GM12878 (cell line): Measurements from ENCODE around the gene UBE2I. TPM values are rescaled to one million over a fixed set of nuclear protein-coding genes. Genes with fewer than 3 reads are reported as not detected.

Experiments
- ATAC-seq: fragments of 200-7000 bp; cut with Tn5 transposase; 3 replicates; pipeline ENCODE4 v1.9.1; 2020; ENCODE audit warnings: mild to moderate bottlenecking, moderate library complexity
- BruUV-seq: library from RNA; stranded (reverse); fragments of 400-500 nt; replicated peaks from 2 replicates; lab custom pipeline; 2021; lab: Mats Ljungman, UMichigan
- CTCF ChIA-PET: fragments of 300-600 bp; sonication (Branson Sonifier 250); formaldehyde crosslinking; extraction: SDS; loops from one replicate; lab custom pipeline; 2021; ENCODE audit warnings: inconsistent platforms; lab: Yijun Ruan, JAX
- POLR2A ChIA-PET: fragments of 350-600 bp; formaldehyde crosslinking; extraction: SDS; loops from one replicate; lab custom pipeline; 2021; ENCODE audit warnings: inconsistent platforms; lab: Charles Lee
- RAD21 ChIA-PET: fragments of 300-600 bp; sonication (Branson Sonifier 250); formaldehyde crosslinking; loops from one replicate; lab custom pipeline; 2023; ENCODE audit warnings: antibody characterized with exemption; ENCODE audit not compliant: unreplicated experiment; lab: Charles Lee
- SMC1A ChIA-PET: fragments of 300-600 bp; sonication (Branson Sonifier 250); formaldehyde crosslinking; loops from one replicate; lab custom pipeline; 2023; ENCODE audit not compliant: unreplicated experiment, uncharacterized antibody; lab: Charles Lee
- DNase-seq: peaks from one replicate; pipeline ENCODE4 v3.0.0-alpha.2; 2011; ENCODE audit warnings: low read depth, low spot score
- FAIRE-seq: peaks from 3 replicates; lab custom pipeline; 2011; peaks lifted over from hg19 to GRCh38; lab: Jason Lieb, UNC
- H2AFZ ChIP-seq: 2 replicates; pipeline ENCODE4 v1.6.0; 2011; ENCODE audit warnings: low read depth, low read length, control low read depth; ENCODE audit not compliant: control insufficient read depth
- H3K27ac ChIP-seq: 2 replicates; pipeline ENCODE4 v1.5.1; 2011; ENCODE audit warnings: control low read depth; ENCODE audit not compliant: control insufficient read depth, insufficient read depth
- H3K27me3 ChIP-seq, 2 experiments: replicated peaks in 1 of 2; 2 replicates each; pipeline versions ENCODE4 v1.6.0 to v1.6.1; 2011; ENCODE audit warnings: low read length in 1 of 2; ENCODE audit not compliant: control insufficient read depth in 2 of 2, insufficient read depth in 2 of 2
- H3K36me3 ChIP-seq, 2 experiments: 2 replicates each; pipeline ENCODE4 v1.5.1; 2011; ENCODE audit warnings: low read length in 1 of 2; ENCODE audit not compliant: control insufficient read depth in 2 of 2, insufficient read depth in 2 of 2
- H3K4me1 ChIP-seq: 2 replicates; pipeline ENCODE4 v1.6.1; 2011; ENCODE audit warnings: mild to moderate bottlenecking, low read length, moderate library complexity, mixed read lengths; ENCODE audit not compliant: control insufficient read depth, insufficient read depth
- H3K4me2 ChIP-seq: 2 replicates; pipeline ENCODE4 v1.6.0; 2011; ENCODE audit warnings: control low read depth; ENCODE audit not compliant: control insufficient read depth, insufficient read depth
- H3K4me3 ChIP-seq: fragments of 200-600 bp; sonication (generic); 2 replicates; pipeline ENCODE4 v1.5.1; 2016
- H3K79me2 ChIP-seq: 2 replicates; pipeline ENCODE4 v1.6.0; 2011; ENCODE audit warnings: low read length; ENCODE audit not compliant: control insufficient read depth, insufficient read depth
- H3K9ac ChIP-seq: 2 replicates; pipeline ENCODE4 v1.8.0; 2011; ENCODE audit warnings: low read length, control low read depth, mixed read lengths; ENCODE audit not compliant: control insufficient read depth, insufficient read depth
- H3K9me3 ChIP-seq: replicated peaks from 3 replicates; pipeline ENCODE4 v1.5.1; 2011; ENCODE audit warnings: mild to moderate bottlenecking, low read length; ENCODE audit not compliant: control insufficient read depth, insufficient read depth
- H4K20me1 ChIP-seq: 2 replicates; pipeline ENCODE4 v1.6.0; 2011; ENCODE audit not compliant: control insufficient read depth, insufficient read depth
- DPF2 ChIP-seq: fragments of 450-650 bp; IDR thresholded peaks from 2 replicates; pipeline ENCODE4 v1.6.1; 2017; ENCODE audit warnings: mild to moderate bottlenecking
- FOXM1 ChIP-seq: IDR thresholded peaks from 2 replicates; pipeline ENCODE4 v1.6.1; 2012; ENCODE audit warnings: low read depth, mild to moderate bottlenecking, inconsistent platforms, low read length, moderate library complexity
- HDAC2 ChIP-seq: fragments of 200-600 bp; sonication (generic); IDR thresholded peaks from 2 replicates; pipeline ENCODE4 v1.6.1; 2017
- IKZF2 ChIP-seq, 2 experiments: fragments of 450-650 bp; IDR thresholded peaks; 2 replicates each; pipeline ENCODE4 v1.6.1; 2017; ENCODE audit warnings: mild to moderate bottlenecking in 2 of 2, moderate library complexity in 2 of 2
- IRF3 ChIP-seq: fragments of 450-650 bp; IDR thresholded peaks from 2 replicates; pipeline ENCODE4 v1.6.1; 2014; ENCODE audit warnings: mild to moderate bottlenecking
- JUND ChIP-seq: IDR thresholded peaks from 2 replicates; pipeline ENCODE4 v1.6.1; 2012; ENCODE audit warnings: low read depth, mild to moderate bottlenecking, low read length, improper control_type of control experiment, moderate library complexity
- KAT2A ChIP-seq: conservative IDR thresholded peaks from 2 replicates; pipeline ENCODE4 v1.6.1; 2011; ENCODE audit warnings: low read depth, low read length; ENCODE audit not compliant: control insufficient read depth
- MEF2A ChIP-seq: IDR thresholded peaks from 2 replicates; pipeline ENCODE4 v1.6.1; 2011; ENCODE audit warnings: low read depth, mild to moderate bottlenecking, low read length, moderate library complexity; ENCODE audit not compliant: insufficient read depth
- MLLT1 ChIP-seq: fragments of 450-650 bp; IDR thresholded peaks from 2 replicates; pipeline ENCODE4 v1.6.1; 2016; ENCODE audit warnings: mild to moderate bottlenecking
- RELA ChIP-seq: fragments of 450-650 bp; IDR thresholded peaks from 2 replicates; pipeline ENCODE4 v1.8.0; 2014; ENCODE audit warnings: borderline replicate concordance; ENCODE audit not compliant: partially characterized antibody
- SMARCA5 ChIP-seq: fragments of 450-650 bp; IDR thresholded peaks from 2 replicates; pipeline ENCODE4 v1.6.1; 2017; ENCODE audit warnings: mild to moderate bottlenecking
- SUZ12 ChIP-seq: fragments of 200-600 bp; sonication (generic); IDR thresholded peaks from one replicate; pipeline ENCODE4 v1.6.1; 2018; ENCODE audit warnings: antibody characterized with exemption, mild to moderate bottlenecking; ENCODE audit not compliant: unreplicated experiment
- ZZZ3 ChIP-seq: IDR thresholded peaks from 2 replicates; pipeline ENCODE4 v1.6.1; 2011; ENCODE audit warnings: low read depth; ENCODE audit not compliant: control insufficient read depth, insufficient read length
- WGBS: methylation state at CpG from one replicate; pipeline ENCODE4 v1.1.6; 2016; ENCODE audit warnings: low lambda C conversion rate; ENCODE audit not compliant: insufficient replicate concordance, insufficient coverage; ENCODE audit errors: missing lambda C conversion rate; 5-methylcytosine and 5-hydroxymethylcytosine counted together
- in situ Hi-C: fragments of 300-500 bp; cut with MboI; formaldehyde crosslinking; loops from 9 replicates; pipeline ENCODE4 v1.14.3; 2018; ENCODE audit warnings: mixed read lengths
- intact Hi-C: fragments of 100-400 bp; cut with micrococcal nuclease; formaldehyde crosslinking; loops from one replicate; pipeline ENCODE4 v1.14.2; 2022; ENCODE audit not compliant: unreplicated experiment
- polyA plus RNA-seq, 11 experiments: library from polyadenylated mRNA; depleted of rRNA in 4 of 11; unstranded in 6 of 11; stranded (reverse) in 5 of 11; fragments of >200 nt; fragmentation: Nextera tagmentation in 4 of 11; fragmentation: Illumina TruSeq in 1 of 11; extraction: Ambion mirVana in 4 of 11; extraction: Trizol in 1 of 11; gene quantifications; 1 replicate in 1 of 11; 2 replicates in 10 of 11; pipeline versions ENCODE4 v1.2.1 to v1.2.3, GENCODE V29; 2011 to 2016; ENCODE audit warnings: inconsistent platforms in 2 of 11, missing spikeins in 2 of 11, low read depth in 1 of 11
- total RNA-seq, 4 experiments: library from RNA; depleted of rRNA in 3 of 4; stranded (reverse); fragments of >200 nt in 3 of 4; fragmentation: Illumina TruSeq in 1 of 4; extraction: Trizol in 1 of 4; gene quantifications; 2 replicates each; pipeline versions ENCODE4 v1.2.1 to v1.2.3, GENCODE V29; 2013 to 2021

Gene UBE2I
- total and polyA plus RNA-seq, 10 of the 15 experiments (the other 5 are each of a cell fraction or from before 2014, with no cell fraction given): 47.5 to 243 (median 194) TPM

GRCh38 chr16:1277617-1278282, 31.7 kb upstream of the UBE2I start:
- H3K4me1 ChIP-seq: no peaks in the 10 kb centered on the region
- CTCF ChIA-PET: no interaction called here
- no peak overlapping the region for H3K27ac ChIP-seq
- H3K79me2 ChIP-seq: no peaks in the 10 kb centered on the region
- H2AFZ ChIP-seq: no peak overlapping the region
- in situ Hi-C loops (no loop called here), intact Hi-C loops (no loop called here)
- no peaks in the 10 kb centered on the region; a peak in 1 of 4 replicates for H3K27me3 ChIP-seq
- FAIRE-seq (no peak), DNase-seq (no peak), ATAC-seq (no peak)
- RAD21 ChIA-PET: no interaction called here
- no peaks in the 10 kb centered on the region for H4K20me1 ChIP-seq
- SMC1A ChIA-PET: no interaction called here
- 42% methylated on average over 18 of the region's 21 CpGs for whole genome bisulfite sequencing
- no peak for TF ChIP-seq DPF2
- no peak for TF ChIP-seq MLLT1
- TF ChIP-seq SMARCA5: no peak
- TF ChIP-seq SUZ12: no peak
- TF ChIP-seq IRF3: no peak
- TF ChIP-seq ZZZ3: no peak
- TF ChIP-seq JUND: no peak
- TF ChIP-seq KAT2A: no peak
- no peak for TF ChIP-seq FOXM1
- no peak for TF ChIP-seq MEF2A
- TF ChIP-seq RELA: no peak
- no peak for TF ChIP-seq HDAC2
- no peak for TF ChIP-seq IKZF2 (IDR thresholded peaks at IDR 0.05)
- BruUV-seq: no TSS peak
- no peak overlapping the region for H3K9ac ChIP-seq
- H3K4me3 ChIP-seq: no peak overlapping the region
- no peaks in the 10 kb centered on the region for H3K9me3 ChIP-seq
- POLR2A ChIA-PET: no interaction called here
- H3K36me3 ChIP-seq: no peaks in the 10 kb centered on the region
- no peak overlapping the region for H3K4me2 ChIP-seq
